ENCODE data around the gene ALLC.

The ALLC gene

GRCh38 chr2:3751251-3751650 lies 93.3 kb downstream of the ALLC start:
- DNase-seq (ENCODE audit: low spot score), result no peak

GRCh38 chr2:3751806-3752205 lies 93.8 kb downstream of the ALLC start:
- DNase-seq (ENCODE audit: low spot score), result no peak
